ENCODE measurements around the gene TMEM236. TPM values are rescaled to one million over a fixed set of nuclear protein-coding genes. Genes with fewer than 3 reads are reported as not detected.

The TMEM236 gene
- total RNA-seq, 1 donor from 2014 or later: 1.2 TPM

GRCh38 chr10:17740668-17741067 is 11.3 kb upstream of the TMEM236 start:
- DNase-seq (ENCODE audit: low spot score): no peak

GRCh38 chr10:17742918-17743317 is 9.1 kb upstream of the TMEM236 start:
- peak; percentile 45 for DNase-seq (ENCODE audit: low spot score)

- no peak for DNase-seq (ENCODE audit: low spot score)
Observed at GRCh38 chr10:17743437-17743836, 8.6 kb upstream of the TMEM236 start.

GRCh38 chr10:17744341-17744861 is 7.6 kb upstream of the TMEM236 start:
- no peak for DNase-seq (ENCODE audit: low spot score)

GRCh38 chr10:17747883-17748550 is 4.0 kb upstream of the TMEM236 start:
- DNase-seq (ENCODE audit: low spot score): no peak

GRCh38 chr10:17749890-17750289 is 2.1 kb upstream of the TMEM236 start:
- no peak for DNase-seq (ENCODE audit: low spot score)

- no peak for DNase-seq (ENCODE audit: low spot score)
Observed at GRCh38 chr10:17756557-17757217, 4.7 kb downstream of the TMEM236 start.

GRCh38 chr10:17758200-17758599 is 6.2 kb downstream of the TMEM236 start:
- DNase-seq (ENCODE audit: low spot score): peak; percentile 54

GRCh38 chr10:17758896-17759295 is 6.9 kb downstream of the TMEM236 start:
- no peak for DNase-seq (ENCODE audit: low spot score)

GRCh38 chr10:17764142-17764541 is 12.1 kb downstream of the TMEM236 start:
- DNase-seq (ENCODE audit: low spot score): no peak

- no peak for DNase-seq (ENCODE audit: low spot score)
Observed at GRCh38 chr10:17765602-17766001, 13.6 kb downstream of the TMEM236 start.

GRCh38 chr10:17766731-17767130 is 14.7 kb downstream of the TMEM236 start:
- DNase-seq (ENCODE audit: low spot score): no peak

- no peak for DNase-seq (ENCODE audit: low spot score)
Observed at GRCh38 chr10:17768496-17768895, 16.5 kb downstream of the TMEM236 start.

- no peak for DNase-seq (ENCODE audit: low spot score)
Observed at GRCh38 chr10:17768957-17769356, 17.0 kb downstream of the TMEM236 start.

- DNase-seq (ENCODE audit: low spot score): peak; percentile 31
Observed at GRCh38 chr10:17771017-17771416, 19.0 kb downstream of the TMEM236 start.

- peak; percentile 38 for DNase-seq (ENCODE audit: low spot score)
Observed at GRCh38 chr10:17779784-17780183, 27.8 kb downstream of the TMEM236 start.

GRCh38 chr10:17780727-17781126 is 28.7 kb downstream of the TMEM236 start:
- DNase-seq (ENCODE audit: low spot score): no peak

GRCh38 chr10:17781856-17782255 is 29.9 kb downstream of the TMEM236 start:
- no peak for DNase-seq (ENCODE audit: low spot score)

- no peak for DNase-seq (ENCODE audit: low spot score)
Observed at GRCh38 chr10:17782921-17783665, 31.1 kb downstream of the TMEM236 start.

- DNase-seq (ENCODE audit: low spot score): no peak
Observed at GRCh38 chr10:17783751-17784150, 31.8 kb downstream of the TMEM236 start.

GRCh38 chr10:17784688-17785087 is 32.7 kb downstream of the TMEM236 start:
- no peak for DNase-seq (ENCODE audit: low spot score)

GRCh38 chr10:17785276-17785930 is 33.4 kb downstream of the TMEM236 start:
- DNase-seq (ENCODE audit: low spot score): peak; percentile 32

Data from umbilical cord (tissue), 2 donors.